HepG2 (cell line): ENCODE results near the gene PGAP3. TPM values are rescaled to one million over a fixed set of nuclear protein-coding genes. Genes with fewer than 3 reads are reported as not detected.

ENCODE experiments used
- DZIP1 ChIP-seq: sonication (generic); formaldehyde crosslinking; IDR thresholded peaks from 2 replicates; pipeline ENCODE4 v1.5.0; 2020; ENCODE audit warnings: mild to moderate bottlenecking, missing genetic modification reagents
- KAT8 ChIP-seq: IDR thresholded peaks from 2 replicates; pipeline ENCODE4 v1.6.1; 2016; ENCODE audit warnings: missing genetic modification reagents, missing compliant biosample characterization
- MEIS1 ChIP-seq: sonication (generic); formaldehyde crosslinking; IDR thresholded peaks from 2 replicates; pipeline ENCODE4 v1.9.0; 2021; ENCODE audit warnings: mild to moderate bottlenecking, missing genetic modification reagents, moderate library complexity, borderline replicate concordance
- MYC ChIP-seq: sonication (generic); formaldehyde crosslinking; IDR thresholded peaks from 2 replicates; pipeline ENCODE4 v1.9.0; 2021; ENCODE audit warnings: missing genetic modification reagents, borderline replicate concordance
- NFE2L2 ChIP-seq: fragments of 150-350 bp; IDR thresholded peaks from 2 replicates; pipeline ENCODE4 v1.6.1; 2014; ENCODE audit warnings: low read length
- PRPF4 ChIP-seq: fragments of 200-400 bp; formaldehyde crosslinking; IDR thresholded peaks from 2 replicates; pipeline ENCODE4 v1.6.1; 2016; ENCODE audit warnings: low read length, low read depth; ENCODE audit not compliant: poor library complexity, severe bottlenecking
- PTBP1 ChIP-seq: fragments of 200-400 bp; formaldehyde crosslinking; IDR thresholded peaks from 2 replicates; pipeline ENCODE4 v1.6.1; 2018; ENCODE audit warnings: low read length, low read depth; ENCODE audit not compliant: poor library complexity, severe bottlenecking
- RFX3 ChIP-seq: IDR thresholded peaks from 2 replicates; pipeline ENCODE4 v1.6.1; 2016; ENCODE audit warnings: missing biosample characterization, missing genetic modification reagents
- TRIM24 ChIP-seq: sonication (generic); formaldehyde crosslinking; IDR thresholded peaks from 2 replicates; pipeline ENCODE4 v1.8.0; 2022; ENCODE audit warnings: mild to moderate bottlenecking, missing genetic modification reagents
- ZFY ChIP-seq: sonication (generic); formaldehyde crosslinking; IDR thresholded peaks from 2 replicates; pipeline ENCODE4 v1.4.0; 2020; ENCODE audit warnings: missing genetic modification reagents
- ZNF260 ChIP-seq: sonication (generic); formaldehyde crosslinking; IDR thresholded peaks from 2 replicates; pipeline ENCODE4 v1.4.0; 2020; ENCODE audit warnings: missing genetic modification reagents, low read depth, mild to moderate bottlenecking, borderline replicate concordance
- ZNF264 ChIP-seq: sonication (generic); formaldehyde crosslinking; IDR thresholded peaks from 2 replicates; pipeline ENCODE4 v1.4.0; 2020; ENCODE audit warnings: missing genetic modification reagents
- ZNF34 ChIP-seq: sonication (generic); formaldehyde crosslinking; IDR thresholded peaks from 2 replicates; pipeline ENCODE4 v1.4.0; 2020; ENCODE audit warnings: mild to moderate bottlenecking, missing genetic modification reagents, borderline replicate concordance
- ZNF441 ChIP-seq: sonication (generic); formaldehyde crosslinking; IDR thresholded peaks from 2 replicates; pipeline ENCODE4 v1.7.0; 2021; ENCODE audit warnings: missing genetic modification reagents, borderline replicate concordance
- ZNF674 ChIP-seq: sonication (generic); formaldehyde crosslinking; IDR thresholded peaks from 2 replicates; pipeline ENCODE4 v1.5.0; 2020; ENCODE audit warnings: low read depth, mild to moderate bottlenecking, missing genetic modification reagents
- polyA plus RNA-seq, 8 experiments: library from polyadenylated mRNA; depleted of rRNA in 3 of 8; stranded (reverse) in 7 of 8; unstranded in 1 of 8; fragments of >200 nt; fragmentation: Illumina TruSeq in 4 of 8; extraction: Trizol in 4 of 8; gene quantifications; 2 replicates each; pipeline versions ENCODE4 v1.2.1 to v1.2.3, GENCODE V29; 2011 to 2016; ENCODE audit warnings: low read depth in 4 of 8, missing spikeins in 1 of 8, mixed read lengths in 1 of 8; ENCODE audit not compliant: insufficient read depth in 1 of 8
- total RNA-seq, 5 experiments: library from RNA; depleted of rRNA; stranded (reverse); fragments of >200 nt; fragmentation: Illumina TruSeq; extraction: Trizol; gene quantifications; 2 replicates each; pipeline ENCODE4 v1.2.3, GENCODE V29; 2016; ENCODE audit warnings: low read depth in 1 of 5
- TF ChIP-seq, protein P1 (sequence below): sonication (generic); formaldehyde crosslinking; IDR thresholded peaks from 2 replicates; pipeline ENCODE4 v1.4.0; 2020; ENCODE audit warnings: mild to moderate bottlenecking, low read depth, missing genetic modification reagents
- TF ChIP-seq, protein P2 (sequence below): sonication (generic); formaldehyde crosslinking; IDR thresholded peaks from 2 replicates; pipeline ENCODE4 v1.9.0; 2022; ENCODE audit warnings: low read depth, missing genetic modification reagents
- TF ChIP-seq, protein P3 (sequence below): conservative IDR thresholded peaks from 2 replicates; pipeline ENCODE4 v1.6.1; 2018; ENCODE audit warnings: missing genetic modification reagents

PGAP3 gene
- total and polyA plus RNA-seq, 2 of the 13 experiments (the other 11 are each of a cell fraction or from before 2014, with no cell fraction given): 11.9 to 14.6 TPM

DNA sequence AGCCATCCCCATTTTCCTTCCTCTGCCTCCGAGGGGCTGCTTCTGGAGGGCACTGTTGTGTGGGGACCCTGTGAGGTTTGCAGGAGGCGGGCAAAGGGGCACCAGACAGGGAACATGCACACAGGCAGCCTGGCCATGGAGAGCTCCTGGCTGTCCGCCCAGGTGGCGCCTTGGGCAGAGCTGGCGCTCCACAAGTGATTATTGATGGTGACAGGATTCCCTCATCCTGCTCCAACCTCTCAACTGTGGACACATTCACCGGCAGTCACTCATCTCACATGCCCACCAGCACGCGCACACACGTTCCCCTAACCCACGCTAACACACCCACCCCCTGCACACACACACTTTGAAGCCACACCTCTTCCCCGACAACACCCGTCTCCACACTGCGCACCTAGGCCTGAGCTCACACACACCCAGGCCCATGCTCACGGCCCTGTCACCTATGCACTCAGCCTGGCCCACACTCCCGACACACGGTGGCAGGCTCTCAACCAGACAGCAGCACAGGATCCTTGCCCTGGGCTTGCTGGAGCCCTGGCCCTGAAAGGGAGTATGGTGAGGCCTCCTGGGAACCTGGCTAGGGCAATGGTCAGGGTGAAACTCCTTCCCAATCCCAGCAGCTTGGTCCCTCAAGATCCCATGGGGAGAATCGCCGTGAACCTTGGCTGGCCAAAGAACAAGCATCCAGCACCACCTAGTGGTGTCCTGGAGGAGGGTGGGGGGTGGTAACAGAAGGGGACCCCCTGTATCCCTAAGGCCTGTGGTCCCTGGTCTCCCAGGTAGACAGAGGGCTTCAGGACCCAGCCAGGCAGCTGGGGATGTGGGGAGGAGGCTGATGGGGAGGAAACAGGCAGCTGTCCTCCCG lies 16.0 kb downstream of the PGAP3 start (continued):
- TF ChIP-seq, protein P1, sequence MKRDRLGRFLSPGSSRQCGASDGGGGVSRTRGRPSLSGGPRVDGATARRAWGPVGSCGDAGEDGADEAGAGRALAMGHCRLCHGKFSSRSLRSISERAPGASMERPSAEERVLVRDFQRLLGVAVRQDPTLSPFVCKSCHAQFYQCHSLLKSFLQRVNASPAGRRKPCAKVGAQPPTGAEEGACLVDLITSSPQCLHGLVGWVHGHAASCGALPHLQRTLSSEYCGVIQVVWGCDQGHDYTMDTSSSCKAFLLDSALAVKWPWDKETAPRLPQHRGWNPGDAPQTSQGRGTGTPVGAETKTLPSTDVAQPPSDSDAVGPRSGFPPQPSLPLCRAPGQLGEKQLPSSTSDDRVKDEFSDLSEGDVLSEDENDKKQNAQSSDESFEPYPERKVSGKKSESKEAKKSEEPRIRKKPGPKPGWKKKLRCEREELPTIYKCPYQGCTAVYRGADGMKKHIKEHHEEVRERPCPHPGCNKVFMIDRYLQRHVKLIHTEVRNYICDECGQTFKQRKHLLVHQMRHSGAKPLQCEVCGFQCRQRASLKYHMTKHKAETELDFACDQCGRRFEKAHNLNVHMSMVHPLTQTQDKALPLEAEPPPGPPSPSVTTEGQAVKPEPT: peak; percentile 85; the same call in 1 of the 2 replicates
- TF ChIP-seq, protein P2, sequence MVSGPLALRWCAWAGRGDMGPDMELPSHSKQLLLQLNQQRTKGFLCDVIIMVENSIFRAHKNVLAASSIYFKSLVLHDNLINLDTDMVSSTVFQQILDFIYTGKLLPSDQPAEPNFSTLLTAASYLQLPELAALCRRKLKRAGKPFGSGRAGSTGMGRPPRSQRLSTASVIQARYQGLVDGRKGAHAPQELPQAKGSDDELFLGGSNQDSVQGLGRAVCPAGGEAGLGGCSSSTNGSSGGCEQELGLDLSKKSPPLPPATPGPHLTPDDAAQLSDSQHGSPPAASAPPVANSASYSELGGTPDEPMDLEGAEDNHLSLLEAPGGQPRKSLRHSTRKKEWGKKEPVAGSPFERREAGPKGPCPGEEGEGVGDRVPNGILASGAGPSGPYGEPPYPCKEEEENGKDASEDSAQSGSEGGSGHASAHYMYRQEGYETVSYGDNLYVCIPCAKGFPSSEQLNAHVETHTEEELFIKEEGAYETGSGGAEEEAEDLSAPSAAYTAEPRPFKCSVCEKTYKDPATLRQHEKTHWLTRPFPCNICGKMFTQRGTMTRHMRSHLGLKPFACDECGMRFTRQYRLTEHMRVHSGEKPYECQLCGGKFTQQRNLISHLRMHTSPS (CRISPR knock-in tag): peak; percentile 64
- peak; percentile 44; the same call in 1 of the 2 replicates for TF ChIP-seq MYC
- TF ChIP-seq ZNF674 (CRISPR knock-in tag): no peak
- no peak for TF ChIP-seq TRIM24
- no peak for TF ChIP-seq PRPF4
- TF ChIP-seq, protein P3, sequence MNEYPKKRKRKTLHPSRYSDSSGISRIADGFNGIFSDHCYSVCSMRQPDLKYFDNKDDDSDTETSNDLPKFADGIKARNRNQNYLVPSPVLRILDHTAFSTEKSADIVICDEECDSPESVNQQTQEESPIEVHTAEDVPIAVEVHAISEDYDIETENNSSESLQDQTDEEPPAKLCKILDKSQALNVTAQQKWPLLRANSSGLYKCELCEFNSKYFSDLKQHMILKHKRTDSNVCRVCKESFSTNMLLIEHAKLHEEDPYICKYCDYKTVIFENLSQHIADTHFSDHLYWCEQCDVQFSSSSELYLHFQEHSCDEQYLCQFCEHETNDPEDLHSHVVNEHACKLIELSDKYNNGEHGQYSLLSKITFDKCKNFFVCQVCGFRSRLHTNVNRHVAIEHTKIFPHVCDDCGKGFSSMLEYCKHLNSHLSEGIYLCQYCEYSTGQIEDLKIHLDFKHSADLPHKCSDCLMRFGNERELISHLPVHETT: 0 out of 2 replicates have a peak, but pooled peaks have one; percentile 14
- TF ChIP-seq PTBP1: no peak
- no peak for TF ChIP-seq RFX3 (CRISPR knock-in tag)
- no peak for TF ChIP-seq KAT8
- peak; percentile 78; the same call in 1 of the 2 replicates for TF ChIP-seq MEIS1 (CRISPR knock-in tag)
- TF ChIP-seq ZNF441 (CRISPR knock-in tag): no peak
- no peak for TF ChIP-seq ZNF264
- TF ChIP-seq ZFY (CRISPR knock-in tag): peak; percentile 80
- 0 out of 2 replicates have a peak, but pooled peaks have one; percentile 49 for TF ChIP-seq ZNF34 (CRISPR knock-in tag)
- TF ChIP-seq NFE2L2: peak; percentile 11; the same call in 1 of the 2 replicates
- no peak for TF ChIP-seq DZIP1 (CRISPR knock-in tag)
- no peak for TF ChIP-seq ZNF260 (CRISPR knock-in tag)
